ENCODE measurements around the gene RABGAP1. TPM values are rescaled to one million over a fixed set of nuclear protein-coding genes. Genes with fewer than 3 reads are reported as not detected.

RABGAP1 gene
- total and polyA plus RNA-seq, 10 of the 15 experiments (the other 5 are each of a cell fraction or from before 2014, with no cell fraction given), result 2.6 to 31.6 (median 12.5) TPM

DNA sequence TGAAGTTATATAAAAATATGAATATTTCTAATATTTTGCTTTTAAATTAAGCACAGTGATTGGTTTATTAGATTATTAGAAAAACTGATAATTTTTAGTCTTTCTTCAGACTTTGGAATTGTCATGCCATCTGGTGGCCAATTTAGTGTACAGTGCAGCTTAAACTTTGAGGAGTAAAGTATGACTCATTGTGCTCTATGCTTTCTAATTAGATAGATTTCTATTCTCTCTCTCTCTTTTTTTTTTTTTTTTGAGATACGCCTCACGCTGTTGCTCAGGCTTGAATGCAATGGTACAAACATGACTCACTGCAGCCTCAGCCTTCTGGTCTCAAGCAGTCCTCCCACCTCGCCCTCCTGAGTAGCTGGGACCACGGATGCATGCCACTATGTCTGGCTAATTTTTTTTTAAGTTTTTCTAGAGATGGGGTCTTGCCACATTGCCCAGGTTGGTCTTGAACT lies 50.6 kb downstream of the RABGAP1 start (continued):
- no peak for TF ChIP-seq MEF2B (IDR thresholded peaks at IDR 0.05; ENCODE audit: partially characterized antibody, poor library complexity, severe bottlenecking)
- TF ChIP-seq SMC3 (IDR thresholded peaks at IDR 0.05; ENCODE audit: borderline replicate concordance, low read length), result peak; percentile 74; the same call in 1 of the 2 replicates
- no peak for TF ChIP-seq CEBPZ (IDR thresholded peaks at IDR 0.05; ENCODE audit: low read depth, low read length)
- TF ChIP-seq RAD21 (IDR thresholded peaks at IDR 0.05; ENCODE audit: insufficient read depth, low read depth, low read length), result peak; percentile 76
- peak; percentile 32 for TF ChIP-seq JUNB (IDR thresholded peaks at IDR 0.05)
- TF ChIP-seq NBN (IDR thresholded peaks at IDR 0.05), result no peak
- TF ChIP-seq ZNF207 (IDR thresholded peaks at IDR 0.05; ENCODE audit: borderline replicate concordance), result no peak
- no peak for TF ChIP-seq POU2F2 (IDR thresholded peaks at IDR 0.05; ENCODE audit: borderline replicate concordance, low read depth, low read length)
- no peak for TF ChIP-seq IRF4 (IDR thresholded peaks at IDR 0.05; ENCODE audit: low read depth, low read length)
- TF ChIP-seq PKNOX1 (IDR thresholded peaks at IDR 0.05), result no peak
- TF ChIP-seq SREBF2 (IDR thresholded peaks at IDR 0.05; ENCODE audit: low read length), result no peak
- TF ChIP-seq MYC (IDR thresholded peaks at IDR 0.05; ENCODE audit: insufficient read depth, insufficient read length, insufficient replicate concordance, low read length, severe bottlenecking), result no peak
- TF ChIP-seq ATF2 (IDR thresholded peaks at IDR 0.05; ENCODE audit: low read length), result 0 out of 2 replicates have a peak, but pooled peaks have one; percentile 24
- no peak for TF ChIP-seq CHD1 (IDR thresholded peaks at IDR 0.05; ENCODE audit: low read depth, low read length)
- TF ChIP-seq MTA3 (IDR thresholded peaks at IDR 0.05; ENCODE audit: borderline replicate concordance, low read length), result no peak
- TF ChIP-seq BMI1 (IDR thresholded peaks at IDR 0.05; ENCODE audit: borderline replicate concordance), result no peak
- no peak for TF ChIP-seq SIN3A (IDR thresholded peaks at IDR 0.05; ENCODE audit: low read depth, low read length)
- TF ChIP-seq RAD51 (IDR thresholded peaks at IDR 0.05), result no peak
- TF ChIP-seq NR2F1 (conservative IDR thresholded peaks at IDR 0.05), result no peak
- TF ChIP-seq, protein P1, sequence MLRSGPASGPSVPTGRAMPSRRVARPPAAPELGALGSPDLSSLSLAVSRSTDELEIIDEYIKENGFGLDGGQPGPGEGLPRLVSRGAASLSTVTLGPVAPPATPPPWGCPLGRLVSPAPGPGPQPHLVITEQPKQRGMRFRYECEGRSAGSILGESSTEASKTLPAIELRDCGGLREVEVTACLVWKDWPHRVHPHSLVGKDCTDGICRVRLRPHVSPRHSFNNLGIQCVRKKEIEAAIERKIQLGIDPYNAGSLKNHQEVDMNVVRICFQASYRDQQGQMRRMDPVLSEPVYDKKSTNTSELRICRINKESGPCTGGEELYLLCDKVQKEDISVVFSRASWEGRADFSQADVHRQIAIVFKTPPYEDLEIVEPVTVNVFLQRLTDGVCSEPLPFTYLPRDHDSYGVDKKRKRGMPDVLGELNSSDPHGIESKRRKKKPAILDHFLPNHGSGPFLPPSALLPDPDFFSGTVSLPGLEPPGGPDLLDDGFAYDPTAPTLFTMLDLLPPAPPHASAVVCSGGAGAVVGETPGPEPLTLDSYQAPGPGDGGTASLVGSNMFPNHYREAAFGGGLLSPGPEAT (IDR thresholded peaks at IDR 0.05; ENCODE audit: low read depth), result no peak
- no peak for TF ChIP-seq MEF2A (IDR thresholded peaks at IDR 0.05; ENCODE audit: insufficient read depth, low read depth, low read length)
- no peak for TF ChIP-seq IRF3 (IDR thresholded peaks at IDR 0.05)
- TF ChIP-seq ZNF24 (IDR thresholded peaks at IDR 0.05), result no peak
